ENCODE measurements around the gene DGKA. TPM values are rescaled to one million over a fixed set of nuclear protein-coding genes. Genes with fewer than 3 reads are reported as not detected.

Gene DGKA
- total and polyA plus RNA-seq, 2 donors from 2014 or later = 13.2 to 68.2 TPM

- no peak overlapping the region for H3K4me3 ChIP-seq (ENCODE audit: low read length in 3 of 3)
- peaks cover 0 to 19% (median 3%) of the 10 kb centered on the region in 3 donors for H3K4me1 ChIP-seq (ENCODE audit: control insufficient read depth in 2 of 3, insufficient read depth in 2 of 3, low read depth in 1 of 3, low read length in 3 of 3)
- TF ChIP-seq CTCF (IDR thresholded peaks at IDR 0.05; ENCODE audit: borderline replicate concordance, extremely low read depth, insufficient read depth) = no peak
- H3K27me3 ChIP-seq (ENCODE audit: control insufficient read depth, insufficient read depth, low read length) = peaks cover 4% of the 10 kb centered on the region
- H3K36me3 ChIP-seq (ENCODE audit: control insufficient read depth in 2 of 3, insufficient read depth in 3 of 3, low read length in 3 of 3) = no peaks in the 10 kb centered on the region
- H3K9ac ChIP-seq (ENCODE audit: low read length in 3 of 3) = no peak overlapping the region
- DNase-seq = peak in 1 of 5 donors; percentile 86
- FAIRE-seq = no peak
- intact Hi-C loops (cut with DNase I) = no loop called here
- no peak overlapping the region for H3K27ac ChIP-seq (ENCODE audit: low read depth in 2 of 2, low read length in 2 of 2)
- no peaks in the 10 kb centered on the region for H3K9me3 ChIP-seq (ENCODE audit: control insufficient read depth in 2 of 3, insufficient read depth in 1 of 3, low read length in 3 of 3)
These were observed 1.6 kb upstream of the DGKA start for GRCh38 chr12:55929306-55929791.

DNA sequence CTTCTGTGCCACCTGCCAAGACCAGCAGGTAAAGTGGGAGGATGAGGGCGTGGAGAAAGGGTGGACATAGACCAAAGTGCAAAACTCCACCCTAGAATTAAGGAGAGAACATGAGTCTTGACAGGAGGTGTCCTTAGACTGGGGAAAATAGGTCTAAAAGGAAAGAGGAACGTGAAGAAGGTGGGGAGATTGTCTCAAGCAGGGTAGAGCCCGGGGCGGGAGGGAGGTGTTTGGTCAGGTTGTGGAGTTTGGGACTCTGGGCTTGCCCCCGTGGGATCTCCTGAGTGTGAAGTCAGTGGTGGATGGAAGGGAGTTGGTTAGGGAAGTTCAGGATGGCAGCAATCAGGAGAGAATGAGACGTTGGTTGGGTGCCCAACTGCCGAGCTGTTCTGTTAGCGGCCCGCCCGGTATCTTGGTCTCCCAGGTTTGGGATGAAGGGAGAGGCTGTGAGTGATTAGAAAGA is 386 bp downstream of the DGKA start:
- peaks cover 0 to 14% (median 0%) of the 10 kb centered on the region in 3 donors for H3K4me1 ChIP-seq (ENCODE audit: control insufficient read depth in 2 of 3, insufficient read depth in 2 of 3, low read depth in 1 of 3, low read length in 3 of 3)

DNA sequence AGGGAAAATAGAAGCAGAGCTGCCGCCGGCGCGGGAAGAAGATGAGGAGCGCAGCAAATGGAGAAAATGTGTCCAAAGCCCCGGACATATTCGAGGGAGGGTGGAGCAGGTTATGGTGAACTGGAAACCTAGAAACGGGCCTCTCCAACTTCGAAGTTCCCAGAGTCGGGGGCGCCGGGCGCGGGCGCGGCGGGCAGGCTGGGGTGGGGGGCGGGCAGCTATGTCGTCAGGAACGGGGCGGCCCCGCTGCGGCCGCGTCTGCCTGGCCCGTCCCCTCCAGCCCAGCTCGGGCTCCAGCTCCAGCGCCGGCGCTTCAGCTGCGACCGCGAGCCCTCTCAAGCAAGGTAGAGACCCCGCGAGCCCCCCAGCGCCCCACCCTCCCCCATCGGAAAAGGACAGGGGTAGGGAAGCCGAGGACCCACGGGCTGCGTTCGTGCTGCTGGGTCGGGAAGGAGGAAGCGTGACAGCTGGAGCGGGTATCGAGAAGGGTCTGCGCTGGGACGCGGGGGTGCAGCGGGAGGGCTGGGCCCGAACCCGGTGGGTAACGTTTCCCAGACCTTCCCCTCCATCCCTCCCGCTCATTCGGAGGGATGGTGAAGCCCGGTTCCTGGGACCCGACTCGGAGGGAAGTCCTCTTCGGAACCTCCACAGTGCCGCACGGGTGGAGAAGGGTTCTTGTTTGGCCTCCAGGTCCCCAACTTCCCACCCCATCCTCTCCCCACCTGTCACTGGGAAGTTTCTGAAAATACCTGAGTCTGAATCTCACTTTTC is 1.0 kb downstream of the DGKA start:
- no peaks in the 10 kb centered on the region for H3K36me3 ChIP-seq (ENCODE audit: control insufficient read depth in 2 of 3, insufficient read depth in 3 of 3, low read length in 3 of 3)
- H3K27me3 ChIP-seq (ENCODE audit: control insufficient read depth, insufficient read depth, low read length) = peaks cover 8% of the 10 kb centered on the region
- H3K4me3 ChIP-seq (ENCODE audit: low read length in 3 of 3) = peak overlapping the region; percentile 57 to 71 (median 62)
- DNase-seq (peak; percentile 49 to 87 (median 75)), FAIRE-seq (no peak)
- intact Hi-C loops (cut with DNase I) = no loop called here
- peak overlapping the region; percentile 8 to 33 for H3K27ac ChIP-seq (ENCODE audit: low read depth in 2 of 2, low read length in 2 of 2)
- no peaks in the 10 kb centered on the region for H3K9me3 ChIP-seq (ENCODE audit: control insufficient read depth in 2 of 3, insufficient read depth in 1 of 3, low read length in 3 of 3)
- no peak for TF ChIP-seq CTCF (IDR thresholded peaks at IDR 0.05; ENCODE audit: borderline replicate concordance, extremely low read depth, insufficient read depth)
- peak overlapping the region; percentile 12 to 83 (median 26) for H3K9ac ChIP-seq (ENCODE audit: low read length in 3 of 3)
- H3K4me1 ChIP-seq (ENCODE audit: control insufficient read depth in 2 of 3, insufficient read depth in 2 of 3, low read depth in 1 of 3, low read length in 3 of 3) = peaks cover 0 to 14% (median 0%) of the 10 kb centered on the region in 3 donors

More for the DNA sequence above, 386 bp downstream of the DGKA start:
- peak overlapping the region; percentile 12 to 83 (median 26) for H3K9ac ChIP-seq (ENCODE audit: low read length in 3 of 3)
- H3K36me3 ChIP-seq (ENCODE audit: control insufficient read depth in 2 of 3, insufficient read depth in 3 of 3, low read length in 3 of 3) = no peaks in the 10 kb centered on the region
- peak overlapping the region in 1 of 2 donors; percentile 33 for H3K27ac ChIP-seq (ENCODE audit: low read depth in 2 of 2, low read length in 2 of 2)
- peaks cover 8% of the 10 kb centered on the region for H3K27me3 ChIP-seq (ENCODE audit: control insufficient read depth, insufficient read depth, low read length)
- intact Hi-C loops (cut with DNase I) = no loop called here
- no peak for FAIRE-seq
- no peaks in the 10 kb centered on the region for H3K9me3 ChIP-seq (ENCODE audit: control insufficient read depth in 2 of 3, insufficient read depth in 1 of 3, low read length in 3 of 3)
- no peak for TF ChIP-seq CTCF (IDR thresholded peaks at IDR 0.05; ENCODE audit: borderline replicate concordance, extremely low read depth, insufficient read depth)
- DNase-seq = peak in 2 of 5 donors; percentile 4 to 45
- peak overlapping the region; percentile 57 to 71 (median 57) for H3K4me3 ChIP-seq (ENCODE audit: low read length in 3 of 3)

All from kidney (tissue), 14 donors.